ENCODE results near the gene GMDS. TPM values are rescaled to one million over a fixed set of nuclear protein-coding genes. Genes with fewer than 3 reads are reported as not detected.

The GMDS gene
- polyA plus RNA-seq, 1 experiment: 7.1 TPM

DNA sequence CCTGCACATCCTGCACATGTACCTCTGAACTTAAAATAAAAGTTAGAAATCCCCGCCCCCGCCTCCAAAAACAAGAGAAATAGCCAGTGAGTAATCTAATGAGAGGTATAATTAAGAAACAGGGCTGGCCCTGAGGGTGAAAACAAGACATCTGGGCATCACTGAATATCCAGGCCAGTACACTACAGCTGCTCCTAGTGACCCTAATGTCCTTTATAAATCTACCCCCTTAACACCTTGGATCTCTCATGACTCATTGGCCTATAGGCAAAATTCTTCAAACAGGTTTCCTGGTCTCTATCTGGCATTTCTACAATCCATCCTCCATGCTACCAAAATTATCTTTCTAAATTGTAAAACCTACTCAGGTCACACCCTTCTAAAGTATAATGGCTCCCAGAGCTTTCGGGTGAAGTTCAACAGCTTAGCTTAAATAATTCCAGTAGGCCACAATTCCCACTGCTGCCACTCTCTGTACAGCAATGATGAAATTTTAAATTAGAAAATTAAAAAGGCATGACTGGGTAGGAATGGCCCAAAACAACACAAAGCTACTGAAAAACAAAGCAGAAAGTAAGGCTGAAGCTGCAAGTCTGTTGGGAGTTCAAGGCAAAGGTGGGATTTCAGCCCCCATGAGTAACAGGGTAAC, 260.9 kb downstream of the GMDS start:
- CTCF ChIA-PET: no interaction called here
- Histone ChIP-seq H3K27me3 (ENCODE audit: control insufficient read depth, insufficient read depth, low read length) (no peaks in the 10 kb centered on the region), H3K36me3 (ENCODE audit: control insufficient read depth, insufficient read depth, low read length) (no peaks in the 10 kb centered on the region), H3K4me3 (ENCODE audit: low read depth, low read length) (no peak overlapping the region)
- no peak for TF ChIP-seq CTCF (IDR thresholded peaks at IDR 0.05; ENCODE audit: insufficient read depth, low read depth, low read length)
- DNase-seq (ENCODE audit: low read depth): no peak
- POLR2A ChIA-PET: interaction anchor here (0.5 to 0.6 kb wide), 2 partner anchors 16 to 298 kb away, joined by 3 to 5 read pairs; no protein-coding TSS in a partner anchor

GRCh38 chr6:1983850-1984249, 261.6 kb downstream of the GMDS start:
- DNase-seq (ENCODE audit: low read depth): no peak
- no peak overlapping the region for H3K4me3 ChIP-seq (ENCODE audit: low read depth, low read length)
- no peaks in the 10 kb centered on the region for H3K27me3 ChIP-seq (ENCODE audit: control insufficient read depth, insufficient read depth, low read length)
- TF ChIP-seq CTCF (IDR thresholded peaks at IDR 0.05; ENCODE audit: insufficient read depth, low read depth, low read length): no peak
- H3K36me3 ChIP-seq (ENCODE audit: control insufficient read depth, insufficient read depth, low read length): no peaks in the 10 kb centered on the region
- POLR2A ChIA-PET: no interaction called here
- CTCF ChIA-PET: no interaction called here

DNA sequence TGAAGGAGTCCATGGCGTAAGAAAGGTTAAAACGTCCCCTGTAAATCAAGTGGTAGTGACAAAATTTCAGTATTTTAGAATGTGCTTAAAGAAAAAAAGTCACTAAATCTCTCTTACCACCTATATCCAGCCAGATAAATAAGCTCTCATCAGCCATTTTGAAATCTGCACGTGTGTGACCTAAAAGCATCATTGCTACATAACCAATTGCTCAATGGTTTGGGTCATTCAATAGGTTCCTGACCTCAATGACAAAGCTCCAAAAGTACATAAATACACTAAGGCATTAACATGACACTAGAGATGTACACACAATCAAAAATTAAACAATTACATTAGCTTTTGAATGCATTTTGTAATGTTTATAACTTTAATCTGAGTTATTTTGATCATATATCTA, 272.4 kb downstream of the GMDS start:
- no peak for TF ChIP-seq CTCF (IDR thresholded peaks at IDR 0.05; ENCODE audit: insufficient read depth, low read depth, low read length)
- CTCF ChIA-PET: no interaction called here
- Histone ChIP-seq H3K4me3 (ENCODE audit: low read depth, low read length) (no peak overlapping the region), H3K27me3 (ENCODE audit: control insufficient read depth, insufficient read depth, low read length) (no peaks in the 10 kb centered on the region), H3K36me3 (ENCODE audit: control insufficient read depth, insufficient read depth, low read length) (no peaks in the 10 kb centered on the region)
- POLR2A ChIA-PET: no interaction called here
- no peak for DNase-seq (ENCODE audit: low read depth)

DNA sequence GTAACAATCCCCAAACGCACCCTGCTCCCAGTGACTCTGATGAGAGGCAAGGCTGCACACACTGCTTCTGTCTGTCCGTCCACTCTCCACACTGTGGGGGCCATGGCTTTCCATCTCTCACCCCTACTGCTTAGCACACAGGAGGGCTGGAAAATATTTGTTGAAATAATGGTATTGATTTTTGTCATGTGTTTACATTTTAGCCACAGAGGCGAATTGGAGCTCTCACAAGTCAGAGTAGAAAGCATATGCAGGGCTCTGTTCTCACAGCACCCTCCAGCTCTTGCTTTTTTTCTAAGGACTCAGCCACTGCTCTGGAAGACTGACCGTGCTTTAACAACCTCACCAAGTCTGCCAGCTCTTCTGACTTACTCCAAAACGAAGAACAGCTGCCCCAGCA, 273.8 kb downstream of the GMDS start:
- ChIA-PET CTCF (no interaction called here), POLR2A (no interaction called here)
- Histone ChIP-seq H3K4me3 (ENCODE audit: low read depth, low read length) (no peak overlapping the region), H3K36me3 (ENCODE audit: control insufficient read depth, insufficient read depth, low read length) (no peaks in the 10 kb centered on the region), H3K27me3 (ENCODE audit: control insufficient read depth, insufficient read depth, low read length) (no peaks in the 10 kb centered on the region)
- no peak for TF ChIP-seq CTCF (IDR thresholded peaks at IDR 0.05; ENCODE audit: insufficient read depth, low read depth, low read length)
- no peak for DNase-seq (ENCODE audit: low read depth)

- Histone ChIP-seq H3K4me3 (ENCODE audit: low read depth, low read length) (no peak overlapping the region), H3K27me3 (ENCODE audit: control insufficient read depth, insufficient read depth, low read length) (no peaks in the 10 kb centered on the region), H3K36me3 (ENCODE audit: control insufficient read depth, insufficient read depth, low read length) (no peaks in the 10 kb centered on the region)
- no peak for DNase-seq (ENCODE audit: low read depth)
- no peak for TF ChIP-seq CTCF (IDR thresholded peaks at IDR 0.05; ENCODE audit: insufficient read depth, low read depth, low read length)
- ChIA-PET CTCF (interaction anchor here (0.6 kb wide), 1 partner anchor 16 kb away, joined by 3 read pairs; no protein-coding TSS in a partner anchor), POLR2A (no interaction called here)
Measured at GRCh38 chr6:1970151-1970561, 275.2 kb downstream of the GMDS start.

Measured in BJ (cell line).